Liver (tissue), 9 donors: ENCODE measurements around the gene ZMYM3. TPM values are rescaled to one million over a fixed set of nuclear protein-coding genes. Genes with fewer than 3 reads are reported as not detected.

Experiments used
- DNase-seq: peaks from one replicate; pipeline ENCODE4 v3.0.0-alpha.2; 2017; ENCODE audit warnings: low spot score
- H3K27ac ChIP-seq, 2 donors: one replicate each; pipeline ENCODE4 v1.7.0; 2013; ENCODE audit warnings: inconsistent platforms in 2 of 2, low read length in 2 of 2, control low read depth in 1 of 2, low read depth in 1 of 2, mild to moderate bottlenecking in 1 of 2
- H3K27me3 ChIP-seq, 4 donors: one replicate each; pipeline versions ENCODE4 v1.6.1 to v1.7.0; 2013; ENCODE audit warnings: low read length in 3 of 4, inconsistent platforms in 1 of 4, mild to moderate bottlenecking in 1 of 4, moderate library complexity in 1 of 4; ENCODE audit not compliant: control insufficient read depth in 4 of 4, insufficient read depth in 4 of 4
- H3K36me3 ChIP-seq, 4 donors: one replicate each; pipeline versions ENCODE4 v1.6.1 to v1.7.0; 2013; ENCODE audit warnings: low read length in 3 of 4, mild to moderate bottlenecking in 3 of 4, low read depth in 1 of 4, moderate library complexity in 1 of 4; ENCODE audit not compliant: control insufficient read depth in 4 of 4, insufficient read depth in 3 of 4
- H3K4me1 ChIP-seq, 4 donors: one replicate each; pipeline versions ENCODE4 v1.6.1 to v1.7.0; 2013; ENCODE audit warnings: low read length in 3 of 4, mild to moderate bottlenecking in 3 of 4, moderate library complexity in 1 of 4; ENCODE audit not compliant: control insufficient read depth in 4 of 4, insufficient read depth in 4 of 4
- H3K4me3 ChIP-seq, 3 donors: one replicate each; pipeline versions ENCODE4 v1.6.1 to v1.7.0; 2013; ENCODE audit warnings: low read length in 3 of 3, control low read depth in 1 of 3, low read depth in 1 of 3, mild to moderate bottlenecking in 1 of 3
- H3K9ac ChIP-seq, 2 donors: one replicate each; pipeline ENCODE4 v1.7.0; 2013; ENCODE audit warnings: low read length in 2 of 2, mild to moderate bottlenecking in 2 of 2, moderate library complexity in 2 of 2, control low read depth in 1 of 2, low read depth in 1 of 2
- H3K9me3 ChIP-seq, 4 donors: one replicate each; pipeline versions ENCODE4 v1.6.1 to v1.7.0; 2013; ENCODE audit warnings: low read length in 3 of 4; ENCODE audit not compliant: control insufficient read depth in 4 of 4
- ATF3 ChIP-seq: IDR thresholded peaks from 2 replicates; pipeline ENCODE4 v1.6.1; 2016; ENCODE audit warnings: antibody characterized with exemption
- FOXA1 ChIP-seq: IDR thresholded peaks from 2 replicates; pipeline ENCODE4 v1.6.1; 2016; ENCODE audit warnings: antibody characterized with exemption
- FOXA2 ChIP-seq: IDR thresholded peaks from 2 replicates; pipeline ENCODE4 v1.6.1; 2016; ENCODE audit warnings: antibody characterized with exemption
- GABPA ChIP-seq, 2 donors: IDR thresholded peaks in 1 of 2; conservative IDR thresholded peaks in 1 of 2; 2 replicates each; pipeline ENCODE4 v1.6.1; 2016; ENCODE audit warnings: antibody characterized with exemption in 2 of 2, mild to moderate bottlenecking in 1 of 2, moderate library complexity in 1 of 2
- HNF4A ChIP-seq, 2 donors: conservative IDR thresholded peaks; 2 replicates each; pipeline ENCODE4 v1.6.1; 2016; ENCODE audit warnings: antibody characterized with exemption in 2 of 2, mild to moderate bottlenecking in 2 of 2
- JUND ChIP-seq, 2 donors: IDR thresholded peaks; 2 replicates each; pipeline ENCODE4 v1.6.1; 2016; ENCODE audit warnings: antibody characterized with exemption in 2 of 2
- MAX ChIP-seq: IDR thresholded peaks from 2 replicates; pipeline ENCODE4 v1.6.1; 2016; ENCODE audit warnings: antibody characterized with exemption
- NR2F2 ChIP-seq: IDR thresholded peaks from 2 replicates; pipeline ENCODE4 v1.6.1; 2016; ENCODE audit warnings: antibody characterized with exemption
- RAD21 ChIP-seq, 2 donors: IDR thresholded peaks; 2 replicates each; pipeline ENCODE4 v1.6.1; 2016; ENCODE audit warnings: antibody characterized with exemption in 2 of 2, mild to moderate bottlenecking in 2 of 2
- REST ChIP-seq: IDR thresholded peaks from 2 replicates; pipeline ENCODE4 v1.6.1; 2016; ENCODE audit warnings: antibody characterized with exemption, mild to moderate bottlenecking
- RXRA ChIP-seq, 2 donors: IDR thresholded peaks; 2 replicates each; pipeline ENCODE4 v1.6.1; 2017 to 2018; ENCODE audit warnings: antibody characterized with exemption in 2 of 2, mild to moderate bottlenecking in 1 of 2
- SP1 ChIP-seq: IDR thresholded peaks from 2 replicates; pipeline ENCODE4 v1.6.1; 2018; ENCODE audit warnings: antibody characterized with exemption, mild to moderate bottlenecking
- TAF1 ChIP-seq: conservative IDR thresholded peaks from 2 replicates; pipeline ENCODE4 v1.6.1; 2016; ENCODE audit warnings: antibody characterized with exemption, mild to moderate bottlenecking
- YY1 ChIP-seq: IDR thresholded peaks from 2 replicates; pipeline ENCODE4 v1.6.1; 2016; ENCODE audit warnings: antibody characterized with exemption, mild to moderate bottlenecking
- ZBTB33 ChIP-seq: IDR thresholded peaks from 2 replicates; pipeline ENCODE4 v1.6.1; 2016; ENCODE audit warnings: antibody characterized with exemption
- WGBS: extraction: QIAGEN DNeasy Blood & Tissue Kit; methylation state at CpG from one replicate; pipeline ENCODE4 v1.1.7; 2013; 5-methylcytosine and 5-hydroxymethylcytosine counted together
- polyA plus RNA-seq, 2 donors: library from polyadenylated mRNA; stranded (reverse) in 1 of 2; unstranded in 1 of 2; fragments of 200-250 nt in 1 of 2; fragments of >200 nt in 1 of 2; fragmentation: Nextera tagmentation in 1 of 2; extraction: Ambion mirVana in 1 of 2; gene quantifications; one replicate each; pipeline versions ENCODE4 v1.2.1 to v1.2.3, GENCODE V29; 2013 to 2015
- total RNA-seq, 2 donors: library from RNA; depleted of rRNA; stranded (reverse); fragments of >200 nt; gene quantifications; one replicate each; pipeline ENCODE4 v1.2.3, GENCODE V29; 2014
- donor health status: healthy.
- donor health status: healthy.
- donor health status: healthy.
- donor health status: healthy.
- donor health status: healthy.

The ZMYM3 gene
- total and polyA plus RNA-seq, 4 donors = 4.5 to 13.3 (median 6.2) TPM

- 70% methylated on average over 6 of the region's 6 CpGs for WGBS
- Histone ChIP-seq H3K9me3 (no peaks in the 10 kb centered on the region), H3K9ac (no peak overlapping the region), H3K4me3 (no peak overlapping the region), H3K36me3 (peaks cover 5 to 26% (median 21%) of the 10 kb centered on the region in 4 donors), H3K4me1 (peaks cover 0 to 2% (median 0%) of the 10 kb centered on the region in 4 donors), H3K27ac (no peak overlapping the region), H3K27me3 (no peaks in the 10 kb centered on the region)
- DNase-seq = no peak
- no peak for TF ChIP-seq JUND (IDR thresholded peaks at IDR 0.05)
- TF ChIP-seq MAX = no peak
- TF ChIP-seq TAF1 = no peak
- TF ChIP-seq FOXA1 = no peak
- no peak for TF ChIP-seq ATF3
- no peak for TF ChIP-seq FOXA2
Measured at GRCh38 chrX:71291381-71291780, 37.4 kb upstream of the ZMYM3 start.

- no peaks in the 10 kb centered on the region for H3K27me3 ChIP-seq
- H3K9ac ChIP-seq = no peak overlapping the region
- H3K9me3 ChIP-seq = no peaks in the 10 kb centered on the region
- TF ChIP-seq FOXA2 = no peak
- TF ChIP-seq ZBTB33 = no peak
- no peak for TF ChIP-seq NR2F2
- no peak overlapping the region for H3K27ac ChIP-seq
- DNase-seq = no peak
- peaks cover 0 to 14% (median 5%) of the 10 kb centered on the region in 4 donors for H3K4me1 ChIP-seq
- peaks cover 0 to 4% (median 3%) of the 10 kb centered on the region in 4 donors for H3K36me3 ChIP-seq
- H3K4me3 ChIP-seq = no peak overlapping the region
Measured at GRCh38 chrX:71285929-71286328, 32.0 kb upstream of the ZMYM3 start.

GRCh38 chrX:71283403-71284143 lies 29.6 kb upstream of the ZMYM3 start, which contains the start of gene NONO:
TSS of gene NONO (plus strand) at chrX:71283635. CDS start at chrX:71290638, 7,003 bp downstream.
- Histone ChIP-seq H3K9me3 (peaks cover 0 to 3% (median 0%) of the 10 kb centered on the region in 4 donors), H3K4me1 (peaks cover 0 to 14% (median 5%) of the 10 kb centered on the region in 4 donors), H3K9ac (peak within 1 kb of the TSS; percentile 64 to 72), H3K36me3 (no peaks in the 10 kb centered on the region), H3K27ac (peak within 1 kb of the TSS; percentile 87 to 88), H3K4me3 (peak within 1 kb of the TSS; percentile 71 to 75 (median 74)), H3K27me3 (no peaks in the 10 kb centered on the region)
- DNase-seq = peak; percentile 83
- peak; percentile 54 for TF ChIP-seq TAF1
- TF ChIP-seq YY1 = peak; percentile 94
- peak; percentile 11 for TF ChIP-seq MAX
- TF ChIP-seq SP1 = peak; percentile 56
- TF ChIP-seq ZBTB33 = peak; percentile 67
- peak; percentile 42 to 82 for TF ChIP-seq GABPA (IDR thresholded peaks at IDR 0.05 in 1 of 2, conservative IDR thresholded peaks at IDR 0.05 in 1 of 2)
- TF ChIP-seq JUND (IDR thresholded peaks at IDR 0.05) = no peak
- peak in 1 of 2 donors; percentile 15 for TF ChIP-seq RXRA (IDR thresholded peaks at IDR 0.05)
- TF ChIP-seq RAD21 (IDR thresholded peaks at IDR 0.05) = no peak
- TF ChIP-seq NR2F2 = no peak
- TF ChIP-seq REST = peak; percentile 74
- peak in 1 of 2 donors; percentile 65 for TF ChIP-seq HNF4A (conservative IDR thresholded peaks at IDR 0.05)
- under 1% methylated on average over 57 of the region's 57 CpGs for WGBS
